ENCODE measurements around the gene CHSY1.

- TF ChIP-seq POLR2A (IDR thresholded peaks at IDR 0.05) (no peak), CTCF (IDR thresholded peaks at IDR 0.05) (no peak)
Observed at GRCh38 chr15:101248274-101248673, 3.6 kb downstream of the CHSY1 start.

Measured in heart left ventricle (tissue), 13 donors.